Osteocyte (in vitro differentiated cells): Measurements from ENCODE around the gene HECA. TPM values are rescaled to one million over a fixed set of nuclear protein-coding genes. Genes with fewer than 3 reads are reported as not detected.

Experiments used
- DNase-seq: peaks from one replicate; pipeline ENCODE4 v3.0.0; 2021; ENCODE audit warnings: mixed read lengths; ENCODE audit not compliant: unreplicated experiment; ENCODE audit errors: extremely low spot score
- H3K27ac Mint-ChIP-seq: one replicate; pipeline ENCODE4 v1.8.0; 2021; ENCODE audit warnings: mild to moderate bottlenecking, mixed read lengths; ENCODE audit not compliant: unreplicated experiment
- H3K27me3 Mint-ChIP-seq: one replicate; pipeline ENCODE4 v1.8.0; 2021; ENCODE audit warnings: mixed read lengths; ENCODE audit not compliant: unreplicated experiment
- H3K36me3 Mint-ChIP-seq: one replicate; pipeline ENCODE4 v1.8.0; 2021; ENCODE audit warnings: mixed read lengths; ENCODE audit not compliant: unreplicated experiment
- H3K4me1 Mint-ChIP-seq: one replicate; pipeline ENCODE4 v1.8.0; 2021; ENCODE audit warnings: mixed read lengths; ENCODE audit not compliant: unreplicated experiment
- H3K4me3 Mint-ChIP-seq: one replicate; pipeline ENCODE4 v1.8.0; 2021; ENCODE audit warnings: mild to moderate bottlenecking, moderate library complexity, mixed read lengths; ENCODE audit not compliant: unreplicated experiment
- H3K9me3 Mint-ChIP-seq: one replicate; pipeline ENCODE4 v1.8.0; 2021; ENCODE audit warnings: mixed read lengths; ENCODE audit not compliant: unreplicated experiment
- CTCF ChIP-seq: fragments of 200-600 bp; sonication (generic); IDR thresholded peaks from 2 replicates; pipeline ENCODE4 v1.5.0; 2021; ENCODE audit warnings: antibody characterized with exemption, mild to moderate bottlenecking, moderate library complexity
- total RNA-seq: library from RNA; stranded (reverse); gene quantifications from 2 replicates; pipeline ENCODE4 v1.2.1, GENCODE V29; 2021

HECA gene
- total RNA-seq, 1 donor from 2014 or later, result 24.3 TPM

GRCh38 chr6:139126931-139127330, 7.9 kb upstream of the HECA start:
- TF ChIP-seq CTCF, result no peak
- Mint-ChIP-seq H3K4me3 (no peak overlapping the region), H3K27me3 (peaks cover 3% of the 10 kb centered on the region), H3K4me1 (peaks cover 23% of the 10 kb centered on the region), H3K9me3 (no peaks in the 10 kb centered on the region), H3K36me3 (no peaks in the 10 kb centered on the region), H3K27ac (no peak overlapping the region)
- DNase-seq, result no peak

DNA sequence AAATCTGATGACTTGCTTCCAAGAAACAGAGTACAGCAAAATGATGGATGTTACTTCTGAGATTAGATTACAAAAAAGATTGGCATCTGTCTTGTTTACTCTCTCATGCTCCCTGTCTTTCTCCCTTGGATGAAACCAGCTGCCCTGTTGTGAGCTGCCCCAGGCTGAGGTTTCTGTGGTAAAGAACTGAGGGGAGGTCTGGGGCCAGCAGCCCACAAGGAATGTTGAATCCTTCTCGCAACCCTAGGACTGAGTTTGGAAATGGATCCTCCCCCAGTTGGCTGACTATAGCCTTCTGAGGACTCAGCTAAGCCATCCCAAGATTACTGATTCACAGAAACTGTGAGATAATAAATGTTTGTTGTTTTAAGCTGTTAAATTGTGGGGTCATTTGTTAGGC, 5.6 kb upstream of the HECA start:
- H3K27ac Mint-ChIP-seq, result no peak overlapping the region
- no peak overlapping the region for H3K4me3 Mint-ChIP-seq
- H3K27me3 Mint-ChIP-seq, result no peaks in the 10 kb centered on the region
- TF ChIP-seq CTCF, result no peak
- no peaks in the 10 kb centered on the region for H3K9me3 Mint-ChIP-seq
- DNase-seq, result no peak
- H3K4me1 Mint-ChIP-seq, result peaks cover 23% of the 10 kb centered on the region
- H3K36me3 Mint-ChIP-seq, result no peaks in the 10 kb centered on the region

GRCh38 chr6:139131736-139132280, 3.1 kb upstream of the HECA start:
- H3K9me3 Mint-ChIP-seq, result no peaks in the 10 kb centered on the region
- H3K4me3 Mint-ChIP-seq, result no peak overlapping the region
- peaks cover 3% of the 10 kb centered on the region for H3K36me3 Mint-ChIP-seq
- DNase-seq, result no peak
- no peak overlapping the region for H3K27ac Mint-ChIP-seq
- peaks cover 16% of the 10 kb centered on the region for H3K4me1 Mint-ChIP-seq
- no peak for TF ChIP-seq CTCF
- H3K27me3 Mint-ChIP-seq, result no peaks in the 10 kb centered on the region

DNA sequence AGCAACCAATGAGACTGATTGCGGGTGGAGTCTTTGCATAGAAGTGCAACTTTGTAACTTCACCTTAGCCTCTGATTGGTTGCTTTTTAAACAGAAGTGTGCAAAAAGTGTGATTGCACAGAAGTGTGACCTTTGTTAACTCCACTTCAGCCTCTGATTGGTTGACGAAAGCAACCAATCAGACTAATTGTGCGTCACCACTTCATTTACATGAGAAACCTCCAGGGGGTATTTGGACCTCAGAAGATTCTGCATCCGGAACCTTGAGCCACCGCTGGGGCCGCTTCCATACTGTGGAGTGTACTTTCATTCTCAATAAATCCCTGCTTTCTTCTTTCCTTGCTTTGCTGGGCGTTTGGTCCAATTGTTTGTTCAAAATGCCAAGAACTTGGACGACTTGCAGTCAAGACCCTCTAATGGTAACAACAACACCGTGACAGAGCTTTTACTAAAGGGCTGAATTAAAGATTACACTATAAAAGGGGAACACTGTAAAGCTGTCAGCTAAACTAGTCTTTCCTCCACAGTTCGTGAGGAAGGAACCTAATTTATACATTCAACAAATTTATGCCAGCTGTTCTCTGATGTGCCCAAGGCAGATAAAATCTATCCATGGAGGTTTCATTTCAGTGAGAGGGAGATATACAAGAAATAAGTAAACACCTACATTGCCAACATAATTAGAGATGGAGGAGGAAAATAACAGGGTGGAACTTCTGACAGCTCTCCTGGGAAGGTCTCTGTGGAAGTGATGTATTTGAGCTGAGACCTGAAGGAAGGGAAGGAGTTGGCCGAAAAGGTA, 1.4 kb upstream of the HECA start:
- Mint-ChIP-seq H3K27ac (peak overlapping the region; percentile 27), H3K36me3 (peaks cover 7% of the 10 kb centered on the region), H3K27me3 (no peaks in the 10 kb centered on the region), H3K4me3 (no peak overlapping the region), H3K9me3 (no peaks in the 10 kb centered on the region), H3K4me1 (peaks cover 30% of the 10 kb centered on the region)
- TF ChIP-seq CTCF, result no peak
- no peak for DNase-seq

GRCh38 chr6:139134064-139134395, 850 bp upstream of the HECA start:
- DNase-seq, result no peak
- H3K4me1 Mint-ChIP-seq, result peaks cover 32% of the 10 kb centered on the region
- peak overlapping the region; percentile 27 for H3K27ac Mint-ChIP-seq
- H3K9me3 Mint-ChIP-seq, result no peaks in the 10 kb centered on the region
- H3K4me3 Mint-ChIP-seq, result no peak overlapping the region
- H3K27me3 Mint-ChIP-seq, result no peaks in the 10 kb centered on the region
- TF ChIP-seq CTCF, result no peak
- peaks cover 7% of the 10 kb centered on the region for H3K36me3 Mint-ChIP-seq
